ENCODE results near the gene CCDC60.

CCDC60 gene, protein sequence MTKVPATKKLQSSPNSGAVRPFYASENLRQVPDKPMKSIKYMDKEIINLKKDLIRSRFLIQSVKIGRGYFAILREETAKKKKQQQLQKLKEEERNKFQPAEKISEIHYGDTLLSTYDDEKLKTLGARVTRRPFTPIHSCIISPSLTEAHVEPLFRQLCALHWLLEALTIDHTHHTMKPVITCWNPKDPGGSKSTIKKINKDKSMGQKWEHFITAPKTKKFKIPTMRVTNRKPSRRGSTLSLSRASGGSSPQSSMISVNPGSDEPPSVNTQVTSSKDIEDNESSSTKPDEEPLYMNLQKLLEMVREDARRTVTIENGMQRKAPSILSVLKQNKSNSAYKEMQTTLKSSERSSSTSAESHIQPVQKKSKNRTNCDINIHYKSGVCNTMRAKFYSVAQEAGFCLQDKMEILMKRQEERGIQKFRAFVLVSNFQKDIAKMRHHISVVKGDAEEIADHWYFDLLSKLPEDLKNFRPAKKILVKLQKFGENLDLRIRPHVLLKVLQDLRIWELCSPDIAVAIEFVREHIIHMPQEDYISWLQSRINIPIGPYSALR

DNA sequence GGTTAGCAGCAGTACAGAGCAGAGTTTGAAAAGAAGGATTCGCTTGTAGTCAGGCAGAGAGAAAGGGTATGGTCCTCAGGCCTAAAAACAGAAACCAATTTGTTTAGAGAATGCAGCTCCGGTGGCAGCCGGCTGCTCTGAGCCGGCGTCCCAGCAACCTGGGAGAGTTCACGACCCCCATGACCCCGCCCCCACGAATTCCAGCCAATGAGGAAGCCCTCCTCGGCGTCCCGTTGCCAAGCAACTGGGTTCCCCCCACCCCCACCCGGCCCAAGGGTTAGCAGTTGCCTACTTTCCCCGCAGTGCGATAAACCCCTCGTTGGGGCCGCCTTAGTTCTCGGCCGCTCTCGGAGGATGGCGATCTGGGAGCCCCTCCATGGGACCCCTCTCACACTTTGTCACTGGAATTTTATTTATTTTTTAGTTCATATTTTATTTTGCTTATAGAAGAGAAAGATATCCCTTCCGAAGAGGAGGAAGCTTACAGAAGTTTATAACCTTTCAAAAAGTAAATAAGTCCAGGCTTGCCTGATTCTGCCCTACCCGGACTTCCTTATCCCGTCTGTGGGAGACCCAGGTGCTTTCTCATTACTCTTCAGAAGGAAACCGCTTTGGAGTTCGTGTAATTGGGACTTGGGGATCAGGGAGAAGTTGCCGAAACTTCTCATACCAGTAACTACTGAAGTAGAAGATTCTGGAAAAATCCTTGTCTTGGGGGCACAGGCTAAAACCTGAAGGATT, at the start of gene CCDC60:
Gene CCDC60 (plus strand): TSS at position 300 of the 741 bp plus-strand sequence. CDS start 448 bp downstream, outside the sequence.
- ChIA-PET POLR2A (no interaction called here), CTCF (no interaction called here)
- DNase-seq (ENCODE audit: extremely low spot score): no peak
- TF ChIP-seq, protein P1, sequence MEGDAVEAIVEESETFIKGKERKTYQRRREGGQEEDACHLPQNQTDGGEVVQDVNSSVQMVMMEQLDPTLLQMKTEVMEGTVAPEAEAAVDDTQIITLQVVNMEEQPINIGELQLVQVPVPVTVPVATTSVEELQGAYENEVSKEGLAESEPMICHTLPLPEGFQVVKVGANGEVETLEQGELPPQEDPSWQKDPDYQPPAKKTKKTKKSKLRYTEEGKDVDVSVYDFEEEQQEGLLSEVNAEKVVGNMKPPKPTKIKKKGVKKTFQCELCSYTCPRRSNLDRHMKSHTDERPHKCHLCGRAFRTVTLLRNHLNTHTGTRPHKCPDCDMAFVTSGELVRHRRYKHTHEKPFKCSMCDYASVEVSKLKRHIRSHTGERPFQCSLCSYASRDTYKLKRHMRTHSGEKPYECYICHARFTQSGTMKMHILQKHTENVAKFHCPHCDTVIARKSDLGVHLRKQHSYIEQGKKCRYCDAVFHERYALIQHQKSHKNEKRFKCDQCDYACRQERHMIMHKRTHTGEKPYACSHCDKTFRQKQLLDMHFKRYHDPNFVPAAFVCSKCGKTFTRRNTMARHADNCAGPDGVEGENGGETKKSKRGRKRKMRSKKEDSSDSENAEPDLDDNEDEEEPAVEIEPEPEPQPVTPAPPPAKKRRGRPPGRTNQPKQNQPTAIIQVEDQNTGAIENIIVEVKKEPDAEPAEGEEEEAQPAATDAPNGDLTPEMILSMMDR (IDR thresholded peaks at IDR 0.05; ENCODE audit: control extremely low read depth, extremely low read depth, low read depth, missing control alignments): no peak

DNA sequence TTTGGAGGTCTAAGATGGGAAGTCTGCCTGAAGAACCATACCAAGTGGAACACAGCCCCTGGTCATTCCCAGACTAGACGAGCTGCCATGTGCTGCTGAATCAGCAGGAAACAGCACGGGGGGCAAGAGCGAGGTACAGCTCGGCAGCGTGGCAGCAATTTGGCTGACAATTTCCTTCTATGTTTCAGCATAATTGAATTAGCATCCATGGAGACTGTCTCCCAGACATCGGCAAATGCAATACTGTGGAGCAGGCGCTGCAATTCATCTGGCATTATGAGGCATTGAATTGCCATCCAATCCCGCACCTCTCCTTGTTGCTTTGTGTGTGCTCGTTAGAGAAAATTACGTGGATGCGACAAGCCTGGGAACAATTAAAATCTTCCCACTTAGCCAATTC, 46.0 kb upstream of the CCDC60 start:
- POLR2A ChIA-PET: no interaction called here
- CTCF ChIA-PET: no interaction called here
- TF ChIP-seq, protein P1 (IDR thresholded peaks at IDR 0.05; ENCODE audit: control extremely low read depth, extremely low read depth, low read depth, missing control alignments): no peak
- no peak for DNase-seq (ENCODE audit: extremely low spot score)

DNA sequence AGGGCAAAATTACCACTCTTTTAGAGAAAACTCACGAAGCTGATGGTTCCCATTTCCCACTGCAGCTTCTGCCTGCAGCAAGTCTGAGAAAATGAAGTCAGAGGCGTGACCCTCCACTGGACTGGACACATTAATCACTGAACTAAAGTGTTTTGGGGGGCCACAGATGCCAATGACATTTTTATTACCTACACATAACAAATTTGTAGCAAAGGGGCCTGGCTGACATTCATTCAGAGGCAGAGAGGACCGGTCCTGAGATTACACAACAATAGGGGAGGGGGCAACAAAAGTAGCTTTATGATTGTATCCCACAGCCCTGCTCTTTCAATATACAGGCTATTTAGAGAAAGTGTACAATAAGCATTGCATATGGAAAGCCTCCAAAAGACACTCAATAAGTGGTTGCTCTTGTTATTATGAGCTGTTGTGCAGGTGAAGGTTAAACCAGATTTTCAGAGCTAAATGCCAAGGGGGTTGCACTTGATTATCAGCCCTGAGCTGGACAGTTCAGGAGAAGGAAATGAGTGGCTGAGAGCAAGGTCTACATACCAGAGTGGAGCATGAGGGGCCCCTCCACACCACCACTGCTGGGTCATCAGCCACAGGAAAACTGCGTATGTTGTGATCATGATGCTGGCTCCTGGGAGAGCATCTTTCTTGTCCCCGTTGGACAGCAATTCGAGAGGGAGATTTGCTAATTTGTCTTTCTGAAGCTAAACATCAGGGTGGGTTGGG, 41.5 kb upstream of the CCDC60 start:
- ChIA-PET POLR2A (no interaction called here), CTCF (interaction anchor here (1.2 kb wide), 1 partner anchor 120 kb away, joined by 3 read pairs; no protein-coding TSS in a partner anchor)
- TF ChIP-seq, protein P1 (IDR thresholded peaks at IDR 0.05; ENCODE audit: control extremely low read depth, extremely low read depth, low read depth, missing control alignments): no peak
- no peak for DNase-seq (ENCODE audit: extremely low spot score)

DNA sequence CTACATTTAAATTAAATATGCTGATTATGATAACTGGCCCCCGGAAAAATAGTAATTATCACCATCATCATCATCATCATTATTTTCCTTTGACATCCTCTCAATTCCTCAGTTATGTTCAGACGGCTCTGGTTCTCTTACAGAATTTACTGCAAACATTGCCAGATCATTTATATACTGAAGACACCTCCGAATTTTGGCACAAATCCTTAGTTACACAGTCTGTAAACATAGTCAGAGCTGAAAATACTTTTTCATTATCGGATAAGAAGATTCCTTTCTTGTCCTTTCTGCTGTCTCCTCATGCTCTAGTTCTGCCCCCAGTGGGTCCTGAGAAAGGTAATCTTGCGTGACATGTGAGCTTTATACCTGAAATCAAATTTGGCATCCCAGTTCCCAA, 40.3 kb upstream of the CCDC60 start:
- CTCF ChIA-PET: interaction anchor here (1.2 kb wide), 1 partner anchor 118 kb away, joined by 3 read pairs; no protein-coding TSS in a partner anchor
- POLR2A ChIA-PET: no interaction called here
- no peak for DNase-seq (ENCODE audit: extremely low spot score)
- TF ChIP-seq, protein P1 (IDR thresholded peaks at IDR 0.05; ENCODE audit: control extremely low read depth, extremely low read depth, low read depth, missing control alignments): no peak

DNA sequence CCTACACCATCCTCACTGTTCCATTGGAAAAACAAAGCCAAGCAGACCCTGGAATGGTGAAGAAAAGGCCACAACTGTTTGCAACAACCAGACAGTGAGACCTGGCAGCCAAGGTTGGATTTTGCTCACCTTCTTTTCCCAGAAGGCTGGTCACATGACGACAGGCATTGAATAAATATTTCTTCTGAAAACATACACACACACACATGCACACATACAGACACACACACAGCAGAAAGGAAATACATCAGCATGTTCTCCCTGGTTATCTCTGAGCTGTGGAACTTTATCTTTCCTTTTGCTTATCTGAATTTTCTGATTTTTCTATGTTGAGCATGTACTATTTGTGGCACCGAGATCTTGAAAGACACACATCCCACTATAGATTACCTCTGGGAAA, 38.0 kb upstream of the CCDC60 start:
- no peak for DNase-seq (ENCODE audit: extremely low spot score)
- TF ChIP-seq, protein P1 (IDR thresholded peaks at IDR 0.05; ENCODE audit: control extremely low read depth, extremely low read depth, low read depth, missing control alignments): no peak
- CTCF ChIA-PET: no interaction called here
- POLR2A ChIA-PET: no interaction called here

DNA sequence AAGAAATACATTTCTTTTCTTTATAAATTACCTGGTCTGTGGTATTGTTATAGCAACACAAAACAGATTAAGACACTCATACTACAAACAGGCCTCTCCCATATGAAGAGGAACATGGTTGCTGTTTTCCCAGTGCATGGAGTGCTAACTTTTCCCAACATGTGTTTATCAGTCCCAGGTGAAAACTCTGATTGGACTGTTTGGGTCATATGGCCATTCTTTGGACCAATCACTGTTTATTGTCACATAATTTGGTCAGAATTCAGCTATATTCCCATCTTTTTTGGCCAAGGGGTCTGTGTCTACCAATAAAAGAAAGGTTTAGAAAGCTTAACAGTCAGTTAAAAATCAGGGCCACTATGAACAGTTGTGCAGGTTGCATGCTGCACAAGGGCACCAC, 35.4 kb upstream of the CCDC60 start:
- DNase-seq (ENCODE audit: extremely low spot score): no peak
- ChIA-PET POLR2A (no interaction called here), CTCF (interaction anchor here (0.8 kb wide), 1 partner anchor 33 kb away, joined by 3 read pairs; no protein-coding TSS in a partner anchor)
- TF ChIP-seq, protein P1 (IDR thresholded peaks at IDR 0.05; ENCODE audit: control extremely low read depth, extremely low read depth, low read depth, missing control alignments): no peak

Measured in GM10248 (cell line).